ENCODE data around the gene RPL3. TPM values are rescaled to one million over a fixed set of nuclear protein-coding genes. Genes with fewer than 3 reads are reported as not detected.

The RPL3 gene
- total RNA-seq, 4 donors from 2014 or later: 2,537 to 3,396 (median 3,080) TPM

DNA sequence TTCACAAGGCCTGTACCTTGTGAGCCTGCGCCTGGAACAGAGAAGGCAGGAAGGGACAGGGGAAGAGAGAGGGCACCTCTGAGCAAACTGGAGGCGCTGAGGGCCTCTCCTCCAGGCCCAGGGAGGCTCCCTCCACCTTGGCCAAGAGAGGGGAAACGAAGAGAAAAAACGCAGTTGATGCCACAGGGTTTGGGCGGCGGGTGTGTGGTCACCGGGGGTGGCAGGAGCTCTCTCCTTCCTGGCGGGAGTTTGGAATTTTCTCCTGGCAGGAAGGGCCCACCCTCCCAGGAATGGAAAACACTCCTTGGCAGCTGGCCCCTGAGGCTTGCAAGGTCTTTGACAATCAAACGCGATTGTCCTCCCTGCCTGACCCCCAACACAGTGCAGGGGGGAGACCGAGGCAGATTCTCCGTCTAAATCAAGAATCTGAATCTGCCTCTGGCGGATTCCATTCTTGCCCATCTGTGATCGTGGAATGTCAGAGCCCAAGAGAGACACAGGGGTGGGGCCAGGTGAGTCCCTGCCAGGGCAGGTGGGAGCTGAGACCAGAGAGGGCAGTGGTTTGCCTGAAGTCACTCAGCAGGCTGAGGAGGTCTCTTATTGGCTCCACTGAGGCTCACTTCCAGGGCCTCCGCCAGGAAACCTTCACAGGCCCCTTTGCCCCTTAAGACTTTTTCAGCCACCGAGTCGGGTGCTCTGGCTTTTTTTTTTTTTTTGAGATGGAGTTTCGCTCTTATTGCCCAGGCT, 21.0 kb downstream of the RPL3 start:
- no peak overlapping the region for H3K27ac ChIP-seq
- no peak for DNase-seq (ENCODE audit: low spot score in 2 of 2)
- TF ChIP-seq EP300 (IDR thresholded peaks at IDR 0.05): no peak
- TF ChIP-seq POLR2A (IDR thresholded peaks at IDR 0.05): no peak
- no peak for TF ChIP-seq CTCF (IDR thresholded peaks at IDR 0.05)
- TF ChIP-seq POLR2AphosphoS5 (IDR thresholded peaks at IDR 0.05): no peak
- no peaks in the 10 kb centered on the region for H3K27me3 ChIP-seq
- WGBS: 53% methylated on average over 17 of the region's 18 CpGs
- H3K36me3 ChIP-seq: no peaks in the 10 kb centered on the region
- no peak overlapping the region for H3K4me3 ChIP-seq
- H3K4me1 ChIP-seq: peaks cover 48% of the 10 kb centered on the region
- H3K9me3 ChIP-seq: no peaks in the 10 kb centered on the region

GRCh38 chr22:39297490-39298240, 21.8 kb downstream of the RPL3 start:
- WGBS: 48% methylated on average over 10 of the region's 18 CpGs
- H3K4me1 ChIP-seq: peaks cover 55% of the 10 kb centered on the region
- H3K36me3 ChIP-seq: no peaks in the 10 kb centered on the region

DNA sequence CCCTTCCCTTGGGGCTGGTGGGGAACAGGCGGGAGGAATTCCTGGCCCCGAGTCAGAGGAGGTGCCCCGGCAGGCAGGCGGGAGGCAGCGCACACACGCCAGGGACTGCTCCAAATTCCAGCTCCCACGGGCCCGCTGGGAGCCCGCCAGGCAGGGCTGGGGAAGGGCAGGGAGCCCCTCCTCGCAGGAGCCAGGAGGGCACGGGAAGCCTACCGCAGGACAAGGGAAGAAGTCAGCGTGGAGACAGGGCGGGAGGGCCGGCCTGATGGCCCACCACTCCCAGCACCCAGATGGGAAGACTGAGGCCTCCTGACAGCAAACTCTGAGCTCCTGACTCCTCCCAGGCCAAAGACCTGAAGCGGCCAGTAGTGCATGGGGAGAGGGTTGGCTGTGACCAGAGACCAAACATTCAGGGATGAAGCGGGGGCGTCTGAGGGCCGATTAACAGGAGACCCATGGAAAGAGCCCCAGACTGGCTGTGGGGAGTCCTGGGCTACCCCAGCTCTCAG, 22.4 kb downstream of the RPL3 start:
- Histone ChIP-seq H3K27me3 (no peaks in the 10 kb centered on the region), H3K4me3 (no peak overlapping the region), H3K36me3 (no peaks in the 10 kb centered on the region), H3K4me1 (peaks cover 62% of the 10 kb centered on the region), H3K9me3 (no peaks in the 10 kb centered on the region), H3K27ac (peak overlapping the region; percentile 58)
- DNase-seq (ENCODE audit: low spot score in 2 of 2): no peak
- TF ChIP-seq POLR2AphosphoS5 (IDR thresholded peaks at IDR 0.05) (no peak), EP300 (IDR thresholded peaks at IDR 0.05) (no peak), POLR2A (IDR thresholded peaks at IDR 0.05) (no peak), CTCF (IDR thresholded peaks at IDR 0.05) (no peak)
- 29% methylated on average over 8 of the region's 19 CpGs for WGBS

More at GRCh38 chr22:39297490-39298240, 21.8 kb downstream of the RPL3 start:
- H3K4me3 ChIP-seq: no peak overlapping the region
- no peaks in the 10 kb centered on the region for H3K27me3 ChIP-seq
- H3K27ac ChIP-seq: peak overlapping the region; percentile 58
- H3K9me3 ChIP-seq: no peaks in the 10 kb centered on the region
- DNase-seq (ENCODE audit: low spot score in 2 of 2): no peak
- no peak for TF ChIP-seq EP300 (IDR thresholded peaks at IDR 0.05)
- no peak for TF ChIP-seq POLR2AphosphoS5 (IDR thresholded peaks at IDR 0.05)
- TF ChIP-seq CTCF (IDR thresholded peaks at IDR 0.05): no peak
- no peak for TF ChIP-seq POLR2A (IDR thresholded peaks at IDR 0.05)

GRCh38 chr22:39296535-39296934, 22.9 kb downstream of the RPL3 start:
- Histone ChIP-seq H3K9me3 (no peaks in the 10 kb centered on the region), H3K4me1 (peaks cover 67% of the 10 kb centered on the region), H3K27me3 (no peaks in the 10 kb centered on the region), H3K27ac (no peak overlapping the region), H3K4me3 (no peak overlapping the region), H3K36me3 (no peaks in the 10 kb centered on the region)
- DNase-seq (ENCODE audit: low spot score in 2 of 2): no peak
- WGBS: 61% methylated on average over 6 of the region's 6 CpGs
- TF ChIP-seq CTCF (IDR thresholded peaks at IDR 0.05) (no peak), POLR2AphosphoS5 (IDR thresholded peaks at IDR 0.05) (no peak), POLR2A (IDR thresholded peaks at IDR 0.05) (no peak), EP300 (IDR thresholded peaks at IDR 0.05) (no peak)
